Measurements from ENCODE around the gene TPT1.

TPT1 gene

DNA sequence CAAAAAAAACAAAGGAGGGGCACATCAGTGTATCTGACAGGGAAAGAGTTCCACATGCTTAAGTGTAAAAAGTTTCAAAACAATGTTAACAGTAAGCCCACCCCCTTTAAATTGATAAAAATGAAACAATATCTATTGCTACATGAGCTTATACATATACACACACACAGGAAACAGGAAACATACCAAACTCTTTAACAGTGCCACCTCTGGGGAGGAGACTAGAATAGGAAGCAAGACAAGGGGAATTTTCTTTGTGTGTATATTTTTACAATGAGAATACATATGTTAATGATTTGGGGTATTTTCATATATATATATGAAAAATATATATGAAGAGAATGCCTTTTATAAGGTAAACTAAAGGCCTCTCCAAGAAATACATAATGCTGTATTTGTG lies 44.7 kb downstream of the TPT1 start:
- TF ChIP-seq, protein P1, sequence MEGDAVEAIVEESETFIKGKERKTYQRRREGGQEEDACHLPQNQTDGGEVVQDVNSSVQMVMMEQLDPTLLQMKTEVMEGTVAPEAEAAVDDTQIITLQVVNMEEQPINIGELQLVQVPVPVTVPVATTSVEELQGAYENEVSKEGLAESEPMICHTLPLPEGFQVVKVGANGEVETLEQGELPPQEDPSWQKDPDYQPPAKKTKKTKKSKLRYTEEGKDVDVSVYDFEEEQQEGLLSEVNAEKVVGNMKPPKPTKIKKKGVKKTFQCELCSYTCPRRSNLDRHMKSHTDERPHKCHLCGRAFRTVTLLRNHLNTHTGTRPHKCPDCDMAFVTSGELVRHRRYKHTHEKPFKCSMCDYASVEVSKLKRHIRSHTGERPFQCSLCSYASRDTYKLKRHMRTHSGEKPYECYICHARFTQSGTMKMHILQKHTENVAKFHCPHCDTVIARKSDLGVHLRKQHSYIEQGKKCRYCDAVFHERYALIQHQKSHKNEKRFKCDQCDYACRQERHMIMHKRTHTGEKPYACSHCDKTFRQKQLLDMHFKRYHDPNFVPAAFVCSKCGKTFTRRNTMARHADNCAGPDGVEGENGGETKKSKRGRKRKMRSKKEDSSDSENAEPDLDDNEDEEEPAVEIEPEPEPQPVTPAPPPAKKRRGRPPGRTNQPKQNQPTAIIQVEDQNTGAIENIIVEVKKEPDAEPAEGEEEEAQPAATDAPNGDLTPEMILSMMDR (conservative IDR thresholded peaks at IDR 0.05; ENCODE audit: low read depth, low read length), result no peak
- Histone ChIP-seq H4K20me1 (ENCODE audit: insufficient read depth) (no peaks in the 10 kb centered on the region), H3K27ac (no peak overlapping the region), H3K4me3 (IDR thresholded peaks at IDR 0.05; ENCODE audit: insufficient read depth, low read depth, low read length) (no peak overlapping the region), H3K36me3 (ENCODE audit: insufficient read depth) (no peaks in the 10 kb centered on the region), H3K79me2 (ENCODE audit: insufficient read depth, low read depth) (no peaks in the 10 kb centered on the region), H3K9ac (no peak overlapping the region), H3K4me2 (no peak overlapping the region), H3K27me3 (ENCODE audit: insufficient read depth, low read depth) (no peaks in the 10 kb centered on the region), H2AFZ (ENCODE audit: low read depth) (no peak overlapping the region), H3K4me1 (ENCODE audit: low read depth, poor library complexity, severe bottlenecking) (peaks cover 3% of the 10 kb centered on the region)

DNA sequence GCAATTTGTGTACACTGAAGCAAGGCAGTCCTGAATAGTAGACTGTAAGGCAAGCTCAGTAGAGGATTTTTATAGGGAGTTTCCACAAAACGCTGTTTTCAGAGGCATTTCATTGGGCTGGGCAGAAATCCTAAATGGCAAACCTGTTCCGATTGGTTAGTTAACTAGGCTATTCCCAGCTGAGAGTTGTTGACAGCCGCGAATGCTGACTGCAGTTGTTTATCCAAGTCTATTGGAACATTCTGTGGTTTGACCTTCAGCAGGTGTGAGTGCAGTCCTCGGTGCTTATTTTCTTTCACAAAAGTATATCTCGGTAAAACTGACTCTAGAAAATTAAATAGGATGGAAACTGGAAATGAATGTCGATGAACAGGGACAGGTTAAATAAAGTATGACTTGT lies 45.4 kb downstream of the TPT1 start:
- TF ChIP-seq, protein P1 (conservative IDR thresholded peaks at IDR 0.05; ENCODE audit: low read depth, low read length), result no peak
- H2AFZ ChIP-seq (ENCODE audit: low read depth), result no peak overlapping the region

DNA sequence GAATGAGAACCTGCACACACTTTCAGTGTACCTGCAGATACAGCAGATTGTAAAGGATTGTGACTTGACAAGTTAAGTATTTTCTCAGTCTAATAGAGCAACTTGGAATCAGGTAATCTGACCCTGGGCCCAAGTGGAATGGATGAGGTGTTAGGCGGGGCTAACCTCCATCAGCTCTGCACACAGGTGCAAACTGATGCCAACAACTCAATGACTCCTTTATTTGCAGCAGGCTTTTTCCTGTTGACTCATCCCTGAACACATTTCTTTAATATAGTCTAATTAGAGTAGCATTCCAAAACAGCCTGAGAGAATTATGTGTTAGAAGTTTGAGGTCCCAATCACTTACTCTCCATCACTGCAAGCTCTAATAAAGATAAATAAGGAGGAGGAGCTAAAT lies 48.8 kb downstream of the TPT1 start:
- no peak overlapping the region for H3K27ac ChIP-seq
- H4K20me1 ChIP-seq (ENCODE audit: insufficient read depth), result no peaks in the 10 kb centered on the region
- H3K9ac ChIP-seq, result no peak overlapping the region
- no peak overlapping the region for H2AFZ ChIP-seq (ENCODE audit: low read depth)
- H3K79me2 ChIP-seq (ENCODE audit: insufficient read depth, low read depth), result no peaks in the 10 kb centered on the region
- peaks cover 3% of the 10 kb centered on the region for H3K4me1 ChIP-seq (ENCODE audit: low read depth, poor library complexity, severe bottlenecking)
- no peak overlapping the region for H3K4me2 ChIP-seq
- H3K27me3 ChIP-seq (ENCODE audit: insufficient read depth, low read depth), result no peaks in the 10 kb centered on the region
- H3K36me3 ChIP-seq (ENCODE audit: insufficient read depth), result no peaks in the 10 kb centered on the region
- no peak overlapping the region for H3K4me3 ChIP-seq (IDR thresholded peaks at IDR 0.05; ENCODE audit: insufficient read depth, low read depth, low read length)
- TF ChIP-seq, protein P1 (conservative IDR thresholded peaks at IDR 0.05; ENCODE audit: low read depth, low read length), result no peak

More for the DNA sequence above, 45.4 kb downstream of the TPT1 start:
- Histone ChIP-seq H3K4me3 (IDR thresholded peaks at IDR 0.05; ENCODE audit: insufficient read depth, low read depth, low read length) (no peak overlapping the region), H3K27me3 (ENCODE audit: insufficient read depth, low read depth) (no peaks in the 10 kb centered on the region), H3K27ac (no peak overlapping the region), H3K9ac (no peak overlapping the region), H3K4me1 (ENCODE audit: low read depth, poor library complexity, severe bottlenecking) (peaks cover 3% of the 10 kb centered on the region), H3K4me2 (no peak overlapping the region), H3K36me3 (ENCODE audit: insufficient read depth) (no peaks in the 10 kb centered on the region), H4K20me1 (ENCODE audit: insufficient read depth) (no peaks in the 10 kb centered on the region), H3K79me2 (ENCODE audit: insufficient read depth, low read depth) (no peaks in the 10 kb centered on the region)

DNA sequence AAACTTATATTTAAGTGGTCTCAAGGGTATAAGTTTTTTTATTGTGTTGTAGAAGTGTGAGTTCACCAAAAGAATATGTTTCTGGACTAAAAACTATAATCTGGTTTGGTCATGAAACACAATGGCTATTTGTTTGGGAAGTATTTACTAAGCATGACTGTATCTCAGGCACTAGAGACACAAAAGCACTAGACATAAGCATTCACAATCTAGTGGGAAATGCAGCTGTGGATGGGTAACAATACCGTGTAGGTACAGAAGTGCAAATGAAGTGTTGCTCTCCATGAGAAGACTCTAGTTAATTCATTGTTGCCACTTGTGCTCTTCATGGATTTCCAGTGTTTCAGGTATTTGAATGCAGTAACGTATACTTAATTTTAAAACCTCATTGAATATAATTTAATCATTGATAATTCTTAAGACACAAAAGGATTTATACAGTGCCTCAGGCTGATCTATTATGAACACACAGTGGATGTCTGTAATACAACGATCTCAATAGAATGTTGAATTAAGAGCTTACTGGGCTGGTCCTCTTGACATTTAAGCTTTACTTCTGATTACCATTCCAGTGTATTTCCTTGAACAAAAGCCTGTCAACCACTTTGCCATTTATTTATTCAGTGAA lies 50.9 kb downstream of the TPT1 start:
- Histone ChIP-seq H3K79me2 (ENCODE audit: insufficient read depth, low read depth) (no peaks in the 10 kb centered on the region), H3K36me3 (ENCODE audit: insufficient read depth) (no peaks in the 10 kb centered on the region), H3K4me1 (ENCODE audit: low read depth, poor library complexity, severe bottlenecking) (no peaks in the 10 kb centered on the region), H3K9ac (no peak overlapping the region), H2AFZ (ENCODE audit: low read depth) (no peak overlapping the region), H3K4me3 (IDR thresholded peaks at IDR 0.05; ENCODE audit: insufficient read depth, low read depth, low read length) (no peak overlapping the region), H3K4me2 (no peak overlapping the region), H4K20me1 (ENCODE audit: insufficient read depth) (no peaks in the 10 kb centered on the region), H3K27ac (no peak overlapping the region), H3K27me3 (ENCODE audit: insufficient read depth, low read depth) (no peaks in the 10 kb centered on the region)
- TF ChIP-seq, protein P1 (conservative IDR thresholded peaks at IDR 0.05; ENCODE audit: low read depth, low read length), result no peak
